NCI-H2196 (cell line): ENCODE measurements around the gene IRF2.

Source experiments
- DNase-seq: peaks from one replicate; lab custom pipeline; 2025; ENCODE audit not compliant: unreplicated experiment; lab: John Stamatoyannopoulos, UW

IRF2 gene

DNA sequence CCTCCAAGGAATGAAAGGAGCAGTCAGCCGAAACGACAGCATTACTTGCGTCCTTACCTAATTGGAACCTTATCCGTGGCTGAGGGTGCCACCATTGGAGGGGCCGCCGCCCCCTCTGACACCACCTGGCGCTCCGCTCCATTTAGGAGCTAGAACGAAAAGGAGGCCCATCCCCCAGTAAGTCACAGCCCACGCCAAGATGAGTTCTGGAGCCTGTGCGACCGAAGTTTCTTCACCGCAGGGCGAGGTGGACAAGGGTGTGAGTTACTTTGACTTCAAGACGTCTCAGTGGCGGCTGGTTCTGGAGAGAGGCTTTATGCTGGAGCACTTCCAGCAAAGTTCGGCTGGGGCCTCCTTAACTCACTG lies 729 bp upstream of the IRF2 start:
- DNase-seq, result no peak

DNA sequence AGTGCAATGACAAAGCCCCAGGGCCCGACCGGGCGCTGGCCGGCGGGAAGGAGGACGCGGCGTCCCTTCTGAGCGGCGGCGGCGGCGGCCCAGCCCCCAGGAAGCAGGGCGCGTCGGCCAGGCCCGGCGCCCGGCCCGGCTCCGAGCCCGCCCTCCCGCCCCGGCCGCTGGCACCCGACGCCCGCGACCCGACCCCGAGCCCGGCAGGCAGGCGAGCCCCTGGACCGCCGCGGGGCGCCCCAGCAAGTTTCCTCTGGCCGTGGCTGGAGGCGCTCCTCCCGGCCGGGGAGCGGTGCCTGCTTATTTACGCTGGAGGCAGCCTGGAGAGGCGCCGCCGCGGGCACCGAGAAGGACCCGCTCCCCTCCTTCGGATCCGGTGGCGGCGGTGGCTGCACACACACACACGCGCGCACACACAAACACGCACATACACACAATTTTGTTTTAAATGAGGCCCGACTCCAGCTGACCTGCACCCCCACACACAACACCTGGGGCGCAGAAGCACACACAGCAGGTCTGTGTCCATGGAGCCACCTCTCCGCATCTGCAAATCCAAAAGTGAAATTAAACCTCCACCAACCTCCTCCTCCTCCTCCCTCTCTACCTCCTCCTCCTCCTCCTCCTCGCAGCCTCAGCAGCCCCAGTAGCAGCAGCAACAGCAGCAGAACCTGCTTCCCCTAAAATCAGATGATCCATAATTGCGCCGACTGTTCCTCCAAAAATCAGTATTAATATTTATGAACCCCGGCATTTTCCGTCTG lies 669 bp downstream of the IRF2 start:
- no peak for DNase-seq

DNA sequence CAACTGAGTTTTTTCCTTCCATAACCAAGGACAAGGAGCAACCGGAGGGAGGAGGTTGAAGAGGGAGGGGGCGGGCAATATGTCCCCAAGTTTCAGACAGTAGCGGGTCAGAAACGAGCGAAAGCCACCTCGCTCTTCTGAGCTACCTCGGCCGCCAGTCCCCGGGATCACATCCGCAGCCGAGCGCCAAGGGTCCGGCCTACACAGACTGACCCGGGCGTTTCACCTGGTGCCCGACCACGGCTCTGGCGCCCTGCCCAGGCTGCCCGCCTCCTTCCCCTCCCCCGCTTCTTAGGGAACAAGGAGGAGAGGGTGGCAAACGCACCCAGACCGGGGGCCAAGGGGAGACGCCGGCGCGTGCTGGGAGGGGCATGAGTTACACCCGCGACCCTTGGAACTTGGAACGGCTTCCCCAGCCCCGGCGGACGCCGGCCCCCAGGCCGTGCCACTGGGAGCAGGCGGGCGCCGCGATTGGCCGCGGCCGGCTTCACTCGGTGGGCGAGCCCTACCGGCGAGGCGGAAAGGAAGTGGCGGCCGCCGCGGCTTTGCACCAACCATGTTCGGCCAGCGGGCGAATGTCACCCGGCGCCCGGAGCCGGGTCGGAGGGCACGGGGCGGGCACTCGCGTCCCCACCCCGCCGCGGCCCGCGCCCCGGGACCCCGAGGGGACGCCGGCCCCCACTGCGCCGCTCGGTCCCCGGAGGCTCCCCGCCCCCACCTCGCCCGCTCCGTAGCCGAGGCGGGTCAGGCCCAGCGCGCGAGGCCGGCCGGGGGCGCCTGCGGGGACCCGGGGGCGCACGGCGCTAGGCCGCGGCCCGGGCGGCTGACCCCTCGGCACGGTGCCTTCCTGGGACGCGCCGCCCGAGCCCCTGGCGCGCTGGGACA lies 1.5 kb downstream of the IRF2 start:
- DNase-seq, result peak; percentile 59

DNA sequence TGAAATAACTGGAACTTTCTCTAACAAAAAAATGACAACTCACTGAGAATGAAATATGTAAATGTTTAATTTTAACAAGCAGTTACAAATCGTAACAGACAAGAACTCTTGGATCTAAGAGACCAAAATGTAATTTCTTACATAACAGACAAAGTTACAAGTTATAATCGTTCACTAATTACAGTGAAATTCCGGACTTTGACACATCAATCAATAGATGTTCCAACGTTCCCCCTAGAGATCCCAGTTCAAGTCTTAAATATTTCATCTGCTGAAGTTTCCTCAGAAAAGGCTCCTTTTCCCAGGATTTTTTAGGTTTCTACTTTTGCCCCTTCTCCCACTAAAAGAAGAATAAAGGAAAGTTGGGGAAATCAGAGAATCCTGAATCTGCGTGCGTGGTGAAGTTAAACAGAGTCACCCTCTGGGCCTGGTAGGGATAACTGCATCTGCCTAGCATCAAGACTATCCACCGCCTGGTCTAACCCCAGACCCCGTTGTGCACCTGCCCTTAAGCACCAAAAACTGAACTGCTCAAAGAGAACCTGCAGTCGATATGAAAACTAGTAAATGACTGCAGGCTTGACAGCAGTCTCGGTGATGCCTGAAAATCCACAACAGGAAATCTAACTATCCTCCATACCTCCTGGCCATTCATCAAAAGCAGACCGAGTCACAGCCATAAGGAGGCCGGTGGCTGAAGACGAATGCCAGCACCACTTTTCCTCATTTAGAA lies 2.3 kb downstream of the IRF2 start:
- DNase-seq, result no peak

DNA sequence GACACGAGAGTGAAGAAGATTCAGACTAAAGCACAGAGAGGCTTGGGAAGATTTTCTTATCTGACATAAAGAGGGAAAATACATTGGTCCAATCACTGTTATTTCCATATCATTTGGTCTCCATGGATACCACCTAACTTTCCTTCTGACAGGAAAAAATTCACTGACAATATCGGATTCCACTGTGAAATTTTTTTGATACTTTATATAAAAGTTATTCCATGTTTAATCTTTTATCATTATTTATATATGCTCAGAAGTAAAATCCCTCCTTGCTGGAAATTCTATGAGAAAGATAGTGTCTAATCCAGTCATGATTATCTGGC lies 3.6 kb downstream of the IRF2 start:
- DNase-seq, result no peak

DNA sequence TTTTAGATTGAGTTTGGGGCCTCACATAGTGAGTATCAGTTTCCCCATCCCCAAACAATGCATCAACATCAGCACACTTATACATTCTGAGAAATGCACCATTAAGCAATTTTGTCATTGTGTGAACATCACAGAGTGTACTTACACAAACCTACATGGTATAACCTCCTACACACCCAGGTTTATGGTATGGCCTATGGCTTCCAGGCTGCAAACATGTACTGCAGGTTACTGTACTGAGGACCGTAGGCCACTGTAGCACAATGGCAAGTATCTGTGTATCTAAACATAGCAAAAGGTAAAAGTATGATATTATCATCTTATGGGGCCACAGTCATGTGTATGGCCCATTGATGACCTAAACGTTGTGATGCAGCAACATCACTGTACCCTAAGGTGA lies 7.7 kb downstream of the IRF2 start:
- DNase-seq, result no peak

DNA sequence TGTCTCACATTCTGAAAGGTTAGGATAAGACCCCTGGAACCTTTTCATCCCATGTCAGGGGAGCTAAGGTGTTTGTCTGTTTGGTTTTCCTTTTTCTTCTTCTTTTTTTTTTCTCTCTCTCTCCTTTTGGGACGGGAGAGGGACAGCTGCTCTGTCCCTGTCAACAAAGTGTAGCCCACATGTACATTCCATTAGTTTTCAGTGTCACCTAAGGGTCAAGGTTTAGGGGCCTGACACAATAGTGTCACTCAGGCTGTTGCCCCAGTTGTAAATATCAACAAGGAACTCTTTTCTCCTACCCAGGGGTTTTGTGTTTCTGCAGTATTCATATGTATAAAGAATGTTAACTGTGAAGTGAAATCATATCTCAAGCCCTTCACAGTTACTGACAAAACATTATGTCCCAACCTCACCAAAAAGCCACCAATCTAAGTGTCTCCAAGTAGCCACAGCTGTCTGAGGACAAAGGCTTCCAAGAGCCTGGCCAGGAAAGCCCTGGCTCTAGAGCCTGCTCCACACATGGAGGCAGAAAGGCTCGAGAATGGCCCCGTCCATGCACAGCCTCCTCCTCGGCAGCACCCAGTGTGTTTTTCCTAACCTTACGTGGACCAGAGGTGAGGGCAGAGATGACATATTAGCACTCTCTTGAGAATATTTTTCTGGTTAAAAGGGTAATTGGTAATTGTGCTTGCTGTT lies 9.4 kb downstream of the IRF2 start:
- DNase-seq, result no peak

GRCh38 chr4:184463856-184464255 lies 10.5 kb downstream of the IRF2 start:
- DNase-seq, result no peak

DNA sequence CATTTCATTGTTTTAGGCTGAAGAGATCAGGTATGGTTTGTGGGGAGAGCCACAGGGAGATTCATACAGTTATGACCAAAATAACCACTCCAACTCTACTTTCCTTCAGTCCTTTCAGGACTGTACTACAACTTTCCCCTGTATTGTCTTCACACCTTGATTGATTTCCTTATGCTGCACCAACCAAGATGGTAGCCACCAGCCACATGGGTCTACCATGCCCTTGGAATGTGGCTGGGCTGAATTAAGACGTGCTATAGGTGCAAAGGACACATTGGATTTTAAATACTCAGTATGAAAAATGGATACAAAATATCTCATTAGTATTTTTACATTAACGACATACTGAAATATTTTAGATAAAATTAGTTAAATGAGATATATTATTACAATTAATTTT lies 11.2 kb downstream of the IRF2 start:
- DNase-seq, result no peak

DNA sequence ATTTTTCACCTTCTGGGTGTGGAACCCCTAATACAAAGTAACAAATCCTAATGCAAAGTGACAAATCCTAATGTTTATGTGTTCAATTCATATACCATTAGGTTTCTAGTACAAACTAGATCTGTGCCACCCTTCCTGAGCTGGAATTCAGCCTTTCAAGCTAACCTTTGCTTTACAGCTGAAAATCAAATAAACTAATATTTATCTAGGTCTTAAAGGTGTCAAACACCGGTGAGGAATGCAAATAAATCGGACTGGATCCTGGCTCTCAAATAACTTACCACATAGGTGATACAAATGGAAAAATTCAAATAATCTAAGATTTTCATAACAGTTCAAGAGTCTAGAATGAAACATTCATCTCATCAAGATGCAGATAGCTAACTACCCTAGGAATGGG lies 11.6 kb downstream of the IRF2 start:
- DNase-seq, result no peak

DNA sequence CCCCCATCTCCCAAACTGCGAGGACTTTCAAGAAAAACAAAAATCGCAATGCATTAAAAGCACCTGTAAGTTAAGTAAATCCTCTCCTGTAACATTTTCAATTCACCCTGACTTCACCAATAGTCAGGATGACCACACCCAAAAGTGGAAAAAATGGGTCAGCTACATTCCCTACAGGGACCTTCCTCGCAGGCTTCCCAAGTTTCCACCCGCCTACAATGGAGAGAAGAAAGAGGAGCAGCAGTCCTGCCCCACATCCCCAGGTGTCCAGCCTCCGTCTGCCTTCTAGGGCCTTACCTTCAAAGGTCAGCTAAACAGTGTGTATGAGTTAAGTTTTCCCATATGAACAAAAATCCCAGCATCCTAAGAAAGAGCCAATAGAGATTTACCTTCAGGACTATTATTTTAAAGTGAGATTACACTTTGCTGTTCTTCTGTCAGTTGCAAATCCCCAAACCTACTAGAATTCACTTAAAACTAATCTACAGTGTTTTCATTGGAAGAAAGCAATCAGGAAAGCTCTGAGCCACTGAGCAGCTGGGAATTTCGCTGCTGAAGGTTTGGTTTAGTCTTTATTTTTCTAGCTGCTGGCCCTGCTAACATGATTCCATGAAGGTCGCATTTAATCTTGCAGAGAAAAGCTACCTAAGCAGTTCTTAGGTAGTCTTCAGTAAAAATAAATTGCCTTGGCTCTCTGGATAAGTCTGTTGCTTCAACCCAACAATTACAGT lies 12.5 kb downstream of the IRF2 start:
- DNase-seq, result no peak

DNA sequence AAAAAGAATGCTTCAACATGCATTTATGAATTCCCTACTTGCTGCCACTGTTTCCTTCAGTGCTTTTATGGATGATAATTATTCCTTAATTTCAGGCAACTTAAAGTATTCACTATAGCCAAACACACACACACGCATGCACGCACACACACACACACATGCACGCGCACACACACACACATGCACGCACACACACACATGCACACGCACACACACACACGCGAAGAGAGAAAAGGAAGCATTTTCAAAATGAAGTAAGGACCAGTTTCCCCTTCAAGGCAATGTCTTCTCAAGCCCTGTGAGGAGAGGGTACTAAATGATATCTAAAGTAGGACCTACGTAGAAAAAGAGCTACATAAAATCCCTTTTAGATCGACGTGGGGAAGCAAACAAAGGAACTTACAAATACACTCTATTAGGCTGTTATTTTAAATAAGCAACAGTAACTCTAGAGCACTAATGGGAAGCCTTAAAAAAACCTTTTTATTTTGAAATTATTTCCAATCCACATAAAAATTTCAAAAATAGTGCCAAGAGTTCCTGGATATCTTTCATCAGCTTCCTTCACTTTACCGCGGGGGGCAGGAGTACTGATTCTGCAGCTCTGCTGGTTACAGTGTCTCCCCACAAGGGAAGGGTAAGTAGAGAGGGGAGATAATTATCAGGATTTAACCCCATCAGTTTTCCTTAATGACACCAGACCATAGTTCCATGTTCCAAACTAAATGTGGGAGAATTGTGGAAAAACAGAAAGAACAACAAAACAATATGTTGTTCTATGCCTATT lies 13.7 kb downstream of the IRF2 start:
- DNase-seq, result no peak

- DNase-seq, result no peak
Observed at GRCh38 chr4:184459413-184459812, 14.9 kb downstream of the IRF2 start.

DNA sequence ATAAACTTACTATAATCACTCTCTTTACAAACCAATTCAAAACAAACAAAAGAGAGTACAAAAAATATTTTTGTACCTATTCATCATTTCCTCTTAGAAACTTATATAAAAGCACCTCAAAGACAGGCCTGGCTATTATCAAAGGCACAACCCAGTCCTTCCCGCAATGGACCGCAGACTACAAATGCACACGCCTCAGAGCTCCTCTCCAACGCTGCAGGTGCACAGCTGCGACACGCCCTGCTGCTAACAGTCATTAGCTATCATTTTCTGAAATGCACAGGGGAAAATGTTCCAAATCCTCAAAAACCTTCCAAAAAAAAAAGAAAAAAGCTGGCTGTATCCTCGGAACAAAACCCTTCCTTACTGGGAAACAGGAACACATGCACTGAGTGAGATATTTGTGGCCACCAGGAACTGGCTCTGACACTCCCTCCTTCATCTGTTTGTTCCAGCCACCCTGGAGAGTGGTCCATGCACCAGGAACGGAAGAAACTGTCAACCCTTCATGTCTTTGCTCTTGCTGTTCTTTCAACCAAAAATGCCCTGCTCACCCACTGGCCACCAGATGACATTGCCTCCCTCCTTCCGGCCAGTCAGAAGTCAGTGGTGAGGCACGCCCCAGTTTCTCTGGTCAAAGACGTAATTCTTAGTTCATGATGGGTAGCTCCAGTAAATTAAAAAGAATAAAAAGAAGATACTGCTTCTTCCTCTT lies 16.7 kb downstream of the IRF2 start:
- DNase-seq, result no peak

- no peak for DNase-seq
Observed at GRCh38 chr4:184456337-184456736, 18.0 kb downstream of the IRF2 start.

GRCh38 chr4:184455299-184455698 lies 19.1 kb downstream of the IRF2 start:
- no peak for DNase-seq

- DNase-seq, result no peak
Observed at GRCh38 chr4:184453365-184454160, 20.8 kb downstream of the IRF2 start.

DNA sequence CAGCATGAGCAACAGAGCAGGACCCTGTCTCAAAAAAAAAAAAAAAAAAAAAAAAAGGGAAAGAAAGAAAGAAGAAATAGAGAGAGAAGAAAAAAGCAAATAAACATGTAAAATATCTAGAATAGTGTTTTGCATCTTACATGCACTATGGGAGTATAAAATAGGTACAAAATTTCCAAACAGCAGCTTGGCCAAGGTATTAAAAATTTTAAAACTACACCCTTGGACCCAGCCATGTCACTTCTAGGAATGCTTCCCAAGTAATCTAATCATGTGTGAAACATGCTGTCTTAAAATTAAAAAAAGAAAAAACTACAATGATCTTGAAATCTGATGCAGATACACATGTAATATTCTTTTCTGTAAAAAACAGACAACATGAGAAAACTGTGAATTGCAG lies 21.6 kb downstream of the IRF2 start:
- DNase-seq, result no peak
